K562 treated with DMSO at 1 percent for 24 hours (cell line): ENCODE measurements around the gene C2CD3. TPM values are rescaled to one million over a fixed set of nuclear protein-coding genes. Genes with fewer than 3 reads are reported as not detected.

ENCODE experiments used
- total RNA-seq: library from RNA; unstranded; fragments of 300-600 nt; gene quantifications from 2 replicates; pipeline ENCODE4 v1.2.3, GENCODE V29; 2022; ENCODE audit warnings: low read depth; ENCODE audit not compliant: insufficient read depth

The C2CD3 gene, protein sequence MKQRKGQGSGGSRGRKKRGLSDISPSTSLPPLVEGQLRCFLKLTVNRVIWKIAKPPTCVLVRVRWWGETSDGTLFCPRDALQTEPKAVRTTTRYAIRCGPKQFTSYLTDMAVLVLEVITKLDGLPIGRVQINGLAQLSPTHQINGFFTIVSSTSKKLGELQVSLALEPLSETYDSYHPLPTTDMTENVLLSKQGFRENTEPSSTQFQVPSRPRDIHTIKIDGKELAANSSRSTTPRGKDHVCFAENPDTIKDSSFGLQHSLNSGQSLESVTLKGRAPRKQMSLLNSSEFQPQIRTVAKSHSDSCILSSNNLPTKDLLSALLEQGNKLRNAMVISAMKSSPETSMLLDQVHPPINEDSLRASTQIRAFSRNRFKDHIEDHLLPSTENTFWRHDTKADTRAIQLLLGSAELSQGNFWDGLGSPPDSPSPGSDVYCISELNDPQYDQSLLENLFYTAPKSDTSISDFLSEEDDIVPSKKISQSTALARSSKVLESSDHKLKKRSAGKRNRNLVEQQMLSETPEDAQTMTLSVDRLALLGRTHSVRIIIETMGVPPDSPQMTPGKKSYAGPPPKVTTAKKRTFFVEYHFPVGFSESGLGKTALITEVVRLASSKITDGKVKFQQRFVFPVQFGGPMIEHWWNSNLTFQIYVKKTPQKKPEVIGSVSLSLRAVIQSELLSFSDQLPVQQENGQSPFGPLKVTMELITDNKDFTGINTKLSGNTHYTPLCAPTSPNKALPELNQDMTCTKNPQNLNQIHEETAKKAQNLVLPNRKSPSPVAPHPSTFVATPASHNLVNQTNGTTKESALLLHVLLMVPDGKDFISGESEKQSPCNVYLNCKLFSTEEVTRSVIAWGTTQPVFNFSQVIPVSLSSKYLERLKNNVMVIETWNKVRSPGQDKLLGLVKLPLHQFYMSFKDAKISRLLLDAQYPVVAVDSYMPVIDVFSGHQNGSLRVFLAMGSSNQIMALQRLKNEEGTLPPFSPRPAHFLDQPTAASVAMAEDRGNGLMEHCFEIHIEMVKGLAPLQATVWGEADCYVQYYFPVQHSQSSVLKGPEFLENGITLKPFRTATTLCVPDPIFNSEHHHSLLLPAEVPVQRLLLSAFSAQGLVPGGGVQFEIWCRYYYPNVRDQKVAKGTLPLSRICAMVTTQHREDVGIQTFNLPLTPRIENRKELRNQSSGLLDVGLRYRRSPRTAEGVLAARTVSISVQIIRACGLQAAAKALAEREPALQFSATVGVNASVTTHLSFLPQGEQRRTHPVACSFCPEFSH (N-terminal part only)
- total RNA-seq: 19.1 and 19.7 TPM in 2 replicates

DNA sequence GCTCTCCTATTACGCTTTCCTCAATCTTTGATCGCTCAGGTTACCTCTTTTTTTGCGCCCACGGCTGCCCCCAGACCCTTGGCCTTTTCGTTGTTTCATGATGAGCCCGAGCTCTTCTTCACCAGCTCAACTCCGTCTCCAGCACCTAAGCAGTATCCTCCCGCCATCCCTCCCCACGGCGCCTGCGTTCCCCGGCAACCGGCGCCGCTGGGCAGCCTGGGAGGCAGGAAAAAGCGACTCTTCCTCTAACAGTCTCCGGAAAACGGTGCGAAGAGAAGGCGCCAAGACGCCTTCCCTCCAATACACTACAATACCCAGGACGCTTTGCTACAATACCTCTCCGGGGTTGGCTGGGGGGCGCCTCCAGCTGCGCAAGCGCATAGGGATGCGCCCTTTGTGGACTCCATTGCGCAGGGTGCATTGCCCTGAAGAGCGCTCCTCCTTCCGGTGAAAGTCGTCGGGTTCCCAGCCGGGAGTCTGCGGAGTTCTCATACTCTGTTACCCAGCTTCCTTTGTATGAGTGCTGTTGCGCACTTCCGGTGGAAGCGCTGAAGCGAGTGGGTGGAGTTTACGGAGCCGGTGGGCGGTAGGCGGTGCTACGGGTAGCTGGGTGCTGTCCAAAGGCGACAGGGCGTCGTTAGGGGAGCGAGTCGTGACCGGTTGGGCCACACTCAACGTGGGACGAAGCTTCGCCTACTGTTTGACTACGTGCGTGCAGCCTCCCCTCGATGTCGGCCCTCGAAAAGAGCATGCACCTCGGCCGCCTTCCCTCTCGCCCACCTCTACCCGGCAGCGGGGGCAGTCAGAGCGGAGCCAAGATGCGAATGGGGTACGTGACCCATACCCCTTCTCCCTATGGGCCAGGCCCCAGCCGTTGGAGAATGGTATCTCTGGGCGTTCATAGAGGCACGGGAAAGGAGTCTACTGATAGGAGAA, at the start of gene C2CD3, which contains the start of gene PPME1:
TSS of gene C2CD3 (minus strand) at position 309 of the 936 bp plus-strand sequence. CDS start at position 99, 210 bp downstream.
TSS of gene PPME1 (plus strand) at position 596 of the 936 bp plus-strand sequence. CDS start at position 729, 133 bp downstream.

DNA sequence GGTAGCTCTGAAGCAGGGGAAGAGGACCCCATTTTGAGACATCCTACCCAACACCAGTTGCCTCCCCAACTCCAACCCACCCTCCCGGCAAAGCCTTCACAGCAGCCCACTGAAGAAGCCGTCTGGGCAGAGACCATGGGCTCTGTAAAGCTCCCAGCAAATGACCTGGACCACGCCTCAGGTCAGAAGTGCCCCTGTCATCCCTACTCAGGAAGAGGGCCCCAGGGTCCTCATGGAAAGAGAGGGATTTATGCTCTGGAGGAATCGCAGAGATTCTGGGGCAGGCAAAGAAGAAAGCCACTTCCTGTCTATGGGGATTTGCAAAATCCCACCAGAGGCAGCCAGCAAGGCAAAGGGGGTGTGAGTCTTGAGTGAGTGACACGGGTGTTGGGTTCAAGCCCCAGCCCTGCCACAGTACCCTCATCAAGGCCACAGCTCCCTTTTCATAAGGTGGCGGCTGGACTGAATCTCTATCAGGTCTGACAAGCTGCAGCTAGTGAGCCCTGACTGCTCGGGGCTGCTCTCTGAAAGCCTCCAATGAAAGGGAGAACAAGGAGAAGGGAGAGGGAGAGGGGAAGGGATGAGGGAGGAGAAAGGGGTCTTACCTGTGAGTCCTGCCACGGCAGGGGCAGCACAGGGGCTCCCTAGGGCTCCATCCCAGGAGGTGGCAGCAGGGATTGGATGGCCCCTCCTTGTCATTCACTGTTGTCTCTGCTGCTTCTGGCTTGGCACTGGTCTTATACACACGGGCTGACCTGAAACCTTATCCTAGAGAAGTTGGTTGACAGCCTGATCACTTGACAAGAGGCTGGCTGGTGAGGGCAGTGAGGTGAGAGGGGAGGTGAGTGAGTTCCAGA, 162.2 kb downstream of the C2CD3 start, which contains the start of gene UCP3:
TSS of gene UCP3 (minus strand) at position 713 of the 857 bp plus-strand sequence. CDS start 2,043 bp downstream, outside the sequence.

DNA sequence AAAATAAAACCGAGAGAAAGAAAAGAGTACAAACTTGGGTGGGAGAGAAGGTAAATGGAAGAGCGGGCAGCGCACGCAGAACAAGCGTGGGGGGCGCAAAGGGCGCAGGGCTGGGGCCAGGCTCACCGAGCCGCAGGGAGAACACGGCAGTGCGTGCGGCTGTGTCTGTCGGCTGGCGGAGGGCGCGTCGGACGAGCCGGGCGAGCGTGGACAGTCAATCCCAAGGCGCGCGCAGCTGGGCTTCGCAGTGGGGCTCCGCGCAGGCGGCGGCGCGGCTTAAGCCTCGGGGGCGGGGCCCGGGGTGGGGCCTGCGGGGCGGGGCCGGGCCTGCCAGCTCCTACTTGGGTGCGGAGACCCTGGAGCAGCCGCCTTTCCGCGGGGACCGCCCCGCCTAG, 188.2 kb downstream of the C2CD3 start, which contains the start of gene UCP2:
TSS of gene UCP2 (minus strand) at position 249 of the 395 bp plus-strand sequence. CDS start 4,465 bp downstream, outside the sequence.

Other genes starting within 250 kb of the C2CD3 start
- not detected in 2 replicates for gene DNAJB13, start 220.0 kb downstream of the C2CD3 start, total RNA-seq
- gene UCP2, start 188.2 kb downstream of the C2CD3 start, total RNA-seq: 89.3 and 106 TPM in 2 replicates
- gene UCP3, start 161.9 kb downstream of the C2CD3 start, total RNA-seq: 0.37 and 2.0 TPM in 2 replicates
- gene PPME1, start 287 bp upstream of the C2CD3 start, total RNA-seq: 56.1 and 57.1 TPM in 2 replicates
- gene P4HA3, start 140.6 kb upstream of the C2CD3 start, total RNA-seq: not detected in 2 replicates
- gene PGM2L1, start 227.4 kb upstream of the C2CD3 start, total RNA-seq: 1.2 and 1.4 TPM in 2 replicates